Measurements from ENCODE around the gene ADCY4. TPM values are rescaled to one million over a fixed set of nuclear protein-coding genes. Genes with fewer than 3 reads are reported as not detected.

ADCY4 gene
- total RNA-seq, 4 donors from 2014 or later: 13.3 to 40.5 (median 22.6) TPM

DNA sequence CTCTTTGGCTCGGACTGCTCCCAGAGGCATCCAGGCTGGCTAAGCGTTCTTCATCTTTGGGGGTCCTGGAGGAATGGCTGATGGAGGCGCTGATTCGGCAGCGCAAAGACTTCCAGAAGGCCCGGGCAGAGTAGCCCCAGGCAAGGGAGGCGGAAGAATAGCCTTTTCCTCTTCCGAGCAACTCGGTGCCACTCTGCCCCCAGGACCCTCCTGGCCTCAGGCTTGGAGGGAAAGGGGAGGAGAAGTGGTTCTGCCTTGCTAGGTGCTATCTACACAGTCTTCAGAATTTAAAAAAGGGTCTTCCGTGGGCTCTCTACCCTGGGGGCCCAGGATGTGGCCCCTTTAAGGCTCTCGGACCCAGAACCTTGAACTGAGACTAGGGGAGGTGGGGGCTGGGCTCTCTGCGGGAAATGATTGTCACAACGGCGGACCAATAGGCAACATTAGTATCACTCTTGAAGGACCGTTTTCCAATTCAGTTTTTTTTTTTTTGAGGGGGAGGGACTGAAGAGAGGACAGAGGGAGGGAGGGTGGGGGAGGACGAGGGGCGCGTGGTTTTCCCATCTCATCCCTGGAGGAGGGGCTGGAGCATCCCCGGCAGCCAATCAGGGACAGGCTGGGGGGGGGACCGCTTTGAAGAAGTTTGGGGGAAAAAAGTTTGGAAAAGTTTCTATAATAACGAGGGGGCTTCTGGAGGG is 32.8 kb upstream of the ADCY4 start, which contains the start of gene NFATC4:
Gene NFATC4, plus strand, starts transcription at position 671 of the 698 bp plus-strand sequence. CDS start 157 bp downstream, outside the sequence.
- 0% methylated on average over 3 to 8 of the region's 21 CpGs for WGBS, 2 donors (ENCODE audit: low coverage in 1 of 2)
- Histone ChIP-seq H3K27ac (peak within 1 kb of the TSS; percentile 95 to 99 (median 97)), H3K9me3 (no peaks in the 10 kb centered on the region), H3K27me3 (no peaks in the 10 kb centered on the region), H3K4me1 (peaks cover 0 to 76% (median 19%) of the 10 kb centered on the region in 3 donors), H3K4me3 (peak within 1 kb of the TSS; percentile 85 to 87), H3K36me3 (peaks cover 0 to 11% of the 10 kb centered on the region in 2 donors)
- peak; percentile 57 for ATAC-seq
- TF ChIP-seq POLR2AphosphoS5 (IDR thresholded peaks at IDR 0.05) (peak; percentile 3), POLR2A (IDR thresholded peaks at IDR 0.05) (no peak)

- TF ChIP-seq EP300 (IDR thresholded peaks at IDR 0.05): peak; percentile 25
- TF ChIP-seq POLR2AphosphoS5 (IDR thresholded peaks at IDR 0.05): peak; percentile 30
- peak; percentile 49 to 60 for TF ChIP-seq POLR2A (IDR thresholded peaks at IDR 0.05)
- TF ChIP-seq, protein P1, sequence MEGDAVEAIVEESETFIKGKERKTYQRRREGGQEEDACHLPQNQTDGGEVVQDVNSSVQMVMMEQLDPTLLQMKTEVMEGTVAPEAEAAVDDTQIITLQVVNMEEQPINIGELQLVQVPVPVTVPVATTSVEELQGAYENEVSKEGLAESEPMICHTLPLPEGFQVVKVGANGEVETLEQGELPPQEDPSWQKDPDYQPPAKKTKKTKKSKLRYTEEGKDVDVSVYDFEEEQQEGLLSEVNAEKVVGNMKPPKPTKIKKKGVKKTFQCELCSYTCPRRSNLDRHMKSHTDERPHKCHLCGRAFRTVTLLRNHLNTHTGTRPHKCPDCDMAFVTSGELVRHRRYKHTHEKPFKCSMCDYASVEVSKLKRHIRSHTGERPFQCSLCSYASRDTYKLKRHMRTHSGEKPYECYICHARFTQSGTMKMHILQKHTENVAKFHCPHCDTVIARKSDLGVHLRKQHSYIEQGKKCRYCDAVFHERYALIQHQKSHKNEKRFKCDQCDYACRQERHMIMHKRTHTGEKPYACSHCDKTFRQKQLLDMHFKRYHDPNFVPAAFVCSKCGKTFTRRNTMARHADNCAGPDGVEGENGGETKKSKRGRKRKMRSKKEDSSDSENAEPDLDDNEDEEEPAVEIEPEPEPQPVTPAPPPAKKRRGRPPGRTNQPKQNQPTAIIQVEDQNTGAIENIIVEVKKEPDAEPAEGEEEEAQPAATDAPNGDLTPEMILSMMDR (IDR thresholded peaks at IDR 0.05): no peak
- peak; percentile 82 for ATAC-seq
- WGBS, 2 donors (ENCODE audit: low coverage in 1 of 2): 1% methylated on average over 18 of the region's 40 CpGs; no CpG with 5 or more reads in 1 of the 2 donors
- H3K9me3 ChIP-seq: no peaks in the 10 kb centered on the region
- H3K27ac ChIP-seq: peak overlapping the region; percentile 95 to 99 (median 97)
- no peaks in the 10 kb centered on the region for H3K27me3 ChIP-seq
- peaks cover 0 to 3% of the 10 kb centered on the region in 2 donors for H3K36me3 ChIP-seq
- H3K4me1 ChIP-seq: peaks cover 0 to 69% (median 19%) of the 10 kb centered on the region in 3 donors
- H3K4me3 ChIP-seq: peak overlapping the region; percentile 85 to 87
These were observed 32.0 kb upstream of the ADCY4 start for GRCh38 chr14:24366721-24367513.

- H3K36me3 ChIP-seq: no peaks in the 10 kb centered on the region
- no peaks in the 10 kb centered on the region for H3K27me3 ChIP-seq
- 0% methylated on average over 3 to 10 of the region's 16 CpGs for WGBS, 2 donors (ENCODE audit: low coverage in 1 of 2)
- H3K4me3 ChIP-seq: peak overlapping the region; percentile 85 to 87
- no peak for ATAC-seq
- H3K27ac ChIP-seq: peak overlapping the region; percentile 95 to 99 (median 97)
- H3K9me3 ChIP-seq: no peaks in the 10 kb centered on the region
- TF ChIP-seq POLR2AphosphoS5 (IDR thresholded peaks at IDR 0.05): peak; percentile 79
- TF ChIP-seq, protein P1 (IDR thresholded peaks at IDR 0.05): no peak
- H3K4me1 ChIP-seq: peaks cover 0 to 63% (median 19%) of the 10 kb centered on the region in 3 donors
These were observed 31.5 kb upstream of the ADCY4 start for GRCh38 chr14:24366413-24366720.

DNA sequence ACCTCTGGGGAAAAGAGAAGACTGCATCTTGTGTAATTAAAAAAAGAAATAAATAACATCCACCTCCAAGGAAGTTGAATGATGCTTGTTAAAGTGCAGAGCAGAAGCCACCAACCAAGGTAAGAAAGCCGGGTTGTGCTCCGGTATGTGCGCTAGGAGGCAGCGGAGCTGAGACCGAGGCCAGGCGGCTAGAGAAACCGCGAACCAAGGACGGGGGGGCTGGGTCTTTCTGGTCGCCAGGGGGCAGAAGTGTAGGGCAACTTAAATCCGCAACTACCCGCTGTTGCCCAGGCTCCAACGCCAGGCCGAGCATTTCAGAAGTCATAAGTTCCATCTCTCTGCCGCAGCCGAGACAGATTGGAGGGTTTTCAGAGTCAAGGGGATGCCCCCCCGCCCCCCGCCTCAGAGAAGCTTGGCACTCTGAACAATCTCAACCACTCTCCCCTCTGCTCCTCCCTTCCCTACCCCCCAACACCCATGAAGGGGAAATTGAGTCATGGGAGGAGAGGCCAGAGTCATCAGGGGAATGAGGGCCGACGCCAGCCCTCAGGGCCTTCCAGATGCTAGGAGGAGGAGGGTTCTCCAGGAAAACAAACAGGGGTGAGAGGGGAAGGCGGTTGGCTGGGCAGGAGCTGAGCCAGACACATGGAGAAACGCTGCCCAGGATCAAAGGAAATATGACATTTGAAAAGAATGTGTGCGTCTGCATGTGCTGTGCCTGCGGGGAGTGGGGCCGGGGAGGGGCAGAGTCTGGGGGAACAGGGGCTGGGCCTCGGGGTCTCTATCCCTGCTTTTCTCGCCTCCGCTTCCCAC is 30.9 kb upstream of the ADCY4 start:
- H3K27ac ChIP-seq: peak overlapping the region; percentile 95 to 99 (median 97)
- TF ChIP-seq POLR2AphosphoS5 (IDR thresholded peaks at IDR 0.05) (peak; percentile 52), EP300 (IDR thresholded peaks at IDR 0.05) (no peak), POLR2A (IDR thresholded peaks at IDR 0.05) (no peak)
- TF ChIP-seq, protein P1 (IDR thresholded peaks at IDR 0.05): peak in 3 of 4 experiments; percentile 93 to 94 (median 94)
- WGBS, 2 donors (ENCODE audit: low coverage in 1 of 2): 1 to 3% methylated on average over 12 to 17 of the region's 28 CpGs
- no peaks in the 10 kb centered on the region for H3K36me3 ChIP-seq
- peaks cover 0 to 61% (median 19%) of the 10 kb centered on the region in 3 donors for H3K4me1 ChIP-seq
- H3K27me3 ChIP-seq: no peaks in the 10 kb centered on the region
- H3K4me3 ChIP-seq: peak overlapping the region; percentile 85 to 87
- H3K9me3 ChIP-seq: no peaks in the 10 kb centered on the region
- peak; percentile 48 for ATAC-seq

- Histone ChIP-seq H3K4me1 (peaks cover 0 to 51% (median 19%) of the 10 kb centered on the region in 3 donors), H3K9me3 (no peaks in the 10 kb centered on the region), H3K4me3 (no peak overlapping the region), H3K27ac (peak overlapping the region in 3 of 4 donors; percentile 95 to 99 (median 97)), H3K27me3 (no peaks in the 10 kb centered on the region), H3K36me3 (no peaks in the 10 kb centered on the region)
- 30 to 34% methylated on average over 1 of the region's 1 CpG for WGBS, 2 donors (ENCODE audit: low coverage in 1 of 2)
- no peak for ATAC-seq
- TF ChIP-seq, protein P1 (IDR thresholded peaks at IDR 0.05): no peak
- TF ChIP-seq EP300 (IDR thresholded peaks at IDR 0.05) (no peak), POLR2A (IDR thresholded peaks at IDR 0.05) (no peak), POLR2AphosphoS5 (IDR thresholded peaks at IDR 0.05) (no peak)
These were observed 30.0 kb upstream of the ADCY4 start for GRCh38 chr14:24364841-24365240.

Data from gastroesophageal sphincter (tissue), 4 donors.